NCI-H2081 treated with DMSO at 0.1 percent for 48 hours (cell line): Measurements from ENCODE around the gene RPUSD2.

Experiments used
- DNase-seq: peaks from one replicate; lab custom pipeline; 2025; lab: John Stamatoyannopoulos, UW

The RPUSD2 gene, protein sequence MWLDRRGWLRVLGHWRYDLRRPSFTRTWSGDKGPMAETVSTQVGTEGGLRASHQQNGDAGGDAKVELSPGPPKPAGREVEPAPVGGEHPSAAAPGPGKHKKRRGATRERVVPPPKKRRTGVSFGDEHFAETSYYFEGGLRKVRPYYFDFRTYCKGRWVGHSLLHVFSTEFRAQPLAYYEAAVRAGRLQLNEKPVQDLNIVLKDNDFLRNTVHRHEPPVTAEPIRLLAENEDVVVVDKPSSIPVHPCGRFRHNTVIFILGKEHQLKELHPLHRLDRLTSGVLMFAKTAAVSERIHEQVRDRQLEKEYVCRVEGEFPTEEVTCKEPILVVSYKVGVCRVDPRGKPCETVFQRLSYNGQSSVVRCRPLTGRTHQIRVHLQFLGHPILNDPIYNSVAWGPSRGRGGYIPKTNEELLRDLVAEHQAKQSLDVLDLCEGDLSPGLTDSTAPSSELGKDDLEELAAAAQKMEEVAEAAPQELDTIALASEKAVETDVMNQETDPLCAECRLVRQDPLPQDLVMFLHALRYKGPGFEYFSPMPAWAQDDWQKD

DNA sequence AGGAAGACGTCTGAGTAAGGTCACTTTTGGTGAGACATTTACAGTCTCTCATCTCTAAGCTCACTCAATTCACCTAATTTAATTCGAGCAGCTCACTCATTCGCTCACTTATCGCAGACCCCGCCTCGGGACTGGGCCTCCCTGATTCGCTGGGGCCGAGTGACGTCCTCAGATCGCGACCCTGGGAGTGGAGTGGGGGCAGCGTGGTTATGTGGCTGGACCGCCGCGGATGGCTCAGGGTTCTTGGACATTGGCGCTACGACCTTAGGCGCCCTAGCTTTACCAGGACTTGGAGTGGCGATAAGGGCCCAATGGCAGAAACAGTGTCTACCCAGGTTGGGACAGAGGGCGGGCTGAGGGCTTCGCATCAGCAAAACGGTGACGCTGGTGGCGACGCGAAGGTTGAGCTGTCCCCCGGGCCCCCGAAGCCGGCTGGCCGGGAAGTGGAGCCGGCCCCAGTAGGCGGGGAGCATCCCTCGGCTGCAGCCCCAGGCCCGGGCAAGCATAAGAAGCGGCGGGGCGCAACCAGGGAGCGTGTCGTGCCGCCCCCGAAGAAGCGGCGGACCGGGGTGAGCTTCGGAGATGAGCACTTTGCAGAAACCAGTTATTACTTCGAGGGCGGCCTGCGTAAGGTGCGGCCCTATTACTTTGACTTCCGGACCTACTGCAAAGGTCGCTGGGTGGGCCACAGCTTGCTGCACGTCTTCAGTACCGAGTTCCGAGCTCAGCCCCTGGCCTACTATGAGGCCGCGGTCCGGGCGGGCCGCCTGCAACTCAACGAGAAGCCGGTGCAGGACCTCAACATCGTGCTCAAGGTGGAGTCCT, at the start of gene RPUSD2:
Gene RPUSD2, plus strand, starts transcription at position 171 of the 825 bp plus-strand sequence. Its CDS starts 39 bp downstream, at position 210.
- DNase-seq = peak; percentile 58

DNA sequence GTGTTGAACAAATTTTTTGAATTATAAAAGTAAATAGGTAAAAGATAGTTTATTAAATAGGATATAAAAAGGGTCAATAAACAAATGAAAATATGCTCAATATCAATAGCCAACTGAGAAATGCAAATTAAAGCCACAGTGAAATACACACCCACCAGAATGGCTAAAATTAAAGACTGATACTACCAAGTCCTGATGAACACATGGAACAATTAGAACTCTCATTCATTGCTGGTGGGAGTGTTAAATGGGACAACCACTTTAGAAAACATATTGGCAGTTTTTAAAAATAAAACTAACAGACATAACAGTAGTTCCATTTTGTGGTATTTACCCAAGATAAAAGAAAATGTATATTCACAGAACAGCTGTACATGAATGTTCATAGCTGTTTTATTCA, 45.5 kb upstream of the RPUSD2 start:
- DNase-seq = no peak

DNA sequence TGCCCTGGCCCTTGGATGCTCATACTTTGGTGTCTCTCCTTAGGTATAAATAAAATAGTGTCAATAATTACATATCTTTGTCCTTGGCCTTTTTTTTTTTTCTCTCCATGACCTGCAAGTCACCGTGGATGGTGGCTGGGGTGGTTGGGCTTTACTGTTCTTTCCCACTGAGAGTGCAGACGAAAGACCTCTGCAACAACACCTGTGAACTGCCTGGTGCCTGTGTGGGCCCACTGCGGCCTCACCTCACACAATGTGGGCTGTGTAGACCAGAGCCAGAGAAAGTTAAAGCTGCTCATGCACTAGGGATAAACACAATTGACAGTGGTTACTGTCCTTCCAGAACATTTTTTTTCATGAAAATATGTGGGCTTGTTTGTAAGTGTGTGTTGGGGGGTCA, 43.2 kb upstream of the RPUSD2 start:
- DNase-seq = no peak

DNA sequence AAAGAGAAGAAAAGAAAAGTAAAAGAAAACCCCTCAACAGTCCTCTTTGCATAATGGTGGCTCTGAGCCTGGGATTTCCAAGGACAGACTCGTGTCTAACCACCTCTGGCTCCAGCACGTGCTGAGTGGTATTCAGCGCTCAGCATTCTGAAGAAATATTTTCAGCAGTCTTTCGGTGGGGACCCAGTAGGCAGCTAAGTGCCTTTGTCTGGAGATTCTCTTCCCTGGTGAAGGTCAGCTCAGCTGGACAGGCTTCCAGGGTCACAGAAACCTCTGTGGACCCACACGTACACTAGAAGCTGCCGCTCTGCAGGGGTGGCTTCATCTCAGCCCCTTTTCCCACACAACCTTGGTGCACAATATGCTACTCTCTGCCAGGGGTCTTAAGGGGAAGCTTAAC, 40.3 kb upstream of the RPUSD2 start:
- DNase-seq = no peak

DNA sequence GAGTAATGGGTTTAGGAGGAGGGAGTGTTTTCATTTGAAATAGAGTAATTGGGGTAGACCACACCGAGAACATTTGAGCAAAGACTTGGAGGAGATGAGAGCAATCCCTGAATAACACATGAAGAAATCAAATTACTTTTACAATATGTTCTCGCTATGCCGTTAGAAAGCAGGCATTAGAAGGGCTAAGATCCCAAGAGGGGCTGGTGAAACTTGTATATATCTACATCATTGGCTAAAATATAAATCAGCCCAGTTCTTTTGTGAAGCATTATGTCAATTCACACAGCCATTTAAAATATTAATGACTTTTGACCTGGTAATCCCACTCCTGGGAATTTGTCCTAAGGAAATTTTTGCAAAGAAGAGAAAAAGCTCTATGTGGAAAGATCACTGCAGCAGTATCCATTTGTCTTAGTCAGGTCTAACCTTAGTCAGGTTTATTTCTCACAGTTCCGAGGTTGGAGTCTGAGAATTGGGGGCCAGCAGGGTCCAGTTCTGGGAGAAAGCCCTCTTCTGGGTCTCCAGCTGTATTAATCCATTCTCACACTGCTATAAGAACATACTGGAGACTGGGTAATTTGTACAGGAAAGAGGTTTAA, 35.2 kb upstream of the RPUSD2 start:
- no peak for DNase-seq

DNA sequence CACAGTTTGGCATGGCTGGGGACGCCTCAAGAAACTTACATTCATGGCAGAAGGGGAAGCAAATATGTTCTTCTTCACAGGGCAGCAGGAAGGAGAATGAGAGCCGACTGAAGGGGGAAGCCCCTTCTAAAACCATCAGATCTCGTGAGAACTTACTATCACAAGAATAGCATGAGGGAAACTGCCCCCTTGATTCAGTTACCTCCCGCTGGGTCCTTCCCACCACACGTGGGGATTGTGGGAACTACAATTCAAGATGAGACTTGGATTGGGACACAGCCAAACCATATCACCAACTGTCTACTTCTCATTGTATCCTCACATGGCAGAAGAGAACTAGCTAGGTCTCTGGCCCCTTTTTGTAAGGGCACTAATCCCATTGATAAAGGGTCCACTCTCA, 34.7 kb upstream of the RPUSD2 start:
- no peak for DNase-seq

DNA sequence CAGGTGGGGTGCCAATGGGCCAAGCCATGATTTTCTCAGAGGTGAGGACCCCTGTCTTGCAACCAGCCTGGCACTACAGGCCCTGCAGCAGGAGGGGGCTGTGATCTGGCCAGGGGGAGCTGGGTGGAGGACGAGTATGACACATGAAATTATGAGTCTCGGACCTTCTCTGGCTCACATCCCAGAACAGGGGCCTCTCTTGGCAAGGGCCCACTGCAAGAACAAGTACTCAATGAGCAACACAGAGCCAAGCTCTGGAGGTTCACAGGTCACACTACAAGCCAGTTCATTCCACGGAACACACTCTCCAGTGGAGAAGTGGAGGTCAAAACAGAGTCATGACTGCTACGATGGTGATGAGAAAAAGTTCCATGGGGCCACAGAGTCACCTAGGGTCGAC, 32.6 kb upstream of the RPUSD2 start:
- no peak for DNase-seq

DNA sequence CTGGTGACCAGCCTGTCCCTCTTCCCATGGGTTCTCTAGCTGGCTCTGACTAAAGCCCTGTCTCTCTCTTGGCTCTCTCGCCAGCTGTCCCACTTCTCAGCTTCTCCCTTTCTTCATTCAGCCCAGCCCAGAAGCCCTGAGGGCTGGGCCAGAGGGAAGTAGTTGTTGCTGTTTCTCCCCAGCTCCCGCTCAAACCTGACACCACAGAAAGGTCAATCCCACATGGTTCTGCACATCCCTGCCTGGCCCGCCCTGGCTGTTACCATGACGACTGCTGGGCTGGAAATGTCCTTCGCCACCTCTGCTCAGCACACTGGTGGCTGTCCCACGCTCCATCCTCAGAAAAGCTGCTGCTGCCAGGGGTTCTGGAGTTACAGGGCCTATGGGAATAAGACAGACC, 30.1 kb upstream of the RPUSD2 start:
- no peak for DNase-seq

DNA sequence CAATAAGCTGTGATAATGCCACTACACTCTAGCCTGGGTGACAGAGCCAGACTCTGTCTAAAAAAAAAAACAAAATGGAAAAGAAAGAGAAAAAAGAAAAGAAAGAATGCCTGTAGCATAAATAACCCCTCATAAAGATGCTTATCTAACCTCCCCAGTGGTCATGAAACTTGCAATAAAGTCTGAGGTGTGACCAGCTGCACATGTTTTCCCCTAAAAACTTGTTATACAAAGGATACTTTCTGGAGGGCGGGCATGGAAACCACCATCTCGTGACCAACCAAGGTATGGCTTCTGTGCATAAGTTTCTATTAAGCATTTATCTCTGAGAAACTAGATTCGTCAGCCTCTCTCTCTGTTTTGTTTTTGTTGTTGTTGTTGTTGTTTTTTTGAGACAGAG, 26.0 kb upstream of the RPUSD2 start:
- no peak for DNase-seq

DNA sequence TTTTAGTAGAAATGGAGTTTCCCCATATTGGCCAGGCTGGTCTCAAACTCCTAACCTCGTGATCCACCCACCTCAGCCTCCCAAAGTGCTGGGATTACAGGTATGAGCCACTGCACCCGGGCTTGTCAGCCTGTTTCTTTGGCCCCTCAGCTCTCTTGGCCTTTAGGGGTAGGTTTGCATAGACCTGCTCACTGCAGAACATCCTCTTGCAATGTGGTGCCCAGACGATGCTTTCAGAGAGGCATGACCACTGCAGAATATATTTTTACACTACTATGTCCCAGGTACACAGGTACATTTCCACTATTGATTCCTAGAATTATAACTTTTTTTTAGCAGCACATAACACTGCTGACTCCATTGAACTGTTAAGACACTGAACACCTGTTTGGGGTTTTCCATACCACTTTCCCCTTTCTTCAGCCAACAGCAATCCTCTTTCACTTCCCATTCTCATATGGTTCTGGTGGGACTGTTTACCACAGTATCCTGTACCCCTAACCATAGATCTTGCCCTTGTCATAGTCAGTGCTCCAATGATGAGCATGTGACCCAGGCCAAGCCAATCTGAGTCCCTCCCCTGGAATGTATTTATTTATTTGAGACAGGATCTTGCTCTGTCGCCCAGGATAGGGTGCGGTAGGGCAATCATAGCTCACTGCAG, 25.3 kb upstream of the RPUSD2 start:
- no peak for DNase-seq

DNA sequence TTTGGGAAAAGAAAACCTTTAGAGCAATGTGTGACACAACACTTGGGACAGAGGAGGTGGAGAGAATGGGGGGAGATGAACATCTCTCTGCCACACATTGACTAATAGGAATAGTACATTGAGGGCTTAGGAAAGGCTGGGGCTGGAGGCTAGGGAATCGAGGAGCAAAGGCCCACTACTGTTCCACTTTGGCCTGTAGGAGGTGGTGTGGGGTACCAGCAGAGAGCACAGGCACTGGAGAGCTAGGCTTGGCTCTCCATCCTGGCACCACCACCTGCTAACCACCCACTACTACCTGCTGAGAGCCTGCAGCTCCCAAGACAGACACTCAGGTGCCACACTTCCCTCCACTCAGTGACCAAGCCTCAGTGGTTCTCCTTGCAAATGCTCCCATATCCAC, 23.6 kb upstream of the RPUSD2 start:
- no peak for DNase-seq

DNA sequence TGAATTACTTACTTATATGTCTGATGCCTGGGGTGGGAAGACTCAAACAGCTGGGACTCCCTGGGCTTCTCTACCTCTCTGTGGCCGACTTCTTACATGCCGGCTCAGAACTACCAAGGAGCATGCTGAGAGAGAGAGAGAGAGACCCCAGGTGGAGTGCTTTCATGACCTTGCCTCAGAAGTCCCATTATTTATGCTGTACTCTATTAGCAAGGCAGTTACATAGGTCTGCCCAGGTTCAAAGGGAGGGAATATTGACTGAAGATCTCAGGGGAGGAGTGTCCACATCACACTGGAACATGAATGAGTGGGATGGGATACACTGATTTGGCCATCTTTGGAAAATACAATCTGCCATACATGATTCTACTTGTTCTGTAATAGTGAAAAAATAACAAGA, 20.5 kb upstream of the RPUSD2 start:
- DNase-seq = no peak

DNA sequence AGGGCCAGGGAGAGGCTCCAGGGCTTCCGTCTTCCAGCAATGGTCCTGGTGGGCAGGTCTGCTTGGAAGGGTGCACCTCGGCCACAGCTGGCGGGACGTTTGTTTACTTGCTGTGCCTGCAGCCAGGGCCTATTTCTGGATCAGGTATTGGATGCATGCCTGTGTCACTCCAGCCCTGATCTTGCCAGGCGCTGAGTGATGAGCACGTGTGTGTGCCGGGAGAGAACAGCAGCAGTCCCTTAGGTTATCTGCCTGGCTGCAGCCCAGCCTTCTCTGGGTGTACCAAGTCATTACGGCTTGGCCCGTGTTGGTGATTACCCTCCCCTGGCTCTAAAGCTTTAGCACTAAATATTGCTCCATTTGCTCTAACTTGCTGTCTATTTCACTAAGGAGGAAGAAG, 19.2 kb upstream of the RPUSD2 start:
- DNase-seq = no peak

DNA sequence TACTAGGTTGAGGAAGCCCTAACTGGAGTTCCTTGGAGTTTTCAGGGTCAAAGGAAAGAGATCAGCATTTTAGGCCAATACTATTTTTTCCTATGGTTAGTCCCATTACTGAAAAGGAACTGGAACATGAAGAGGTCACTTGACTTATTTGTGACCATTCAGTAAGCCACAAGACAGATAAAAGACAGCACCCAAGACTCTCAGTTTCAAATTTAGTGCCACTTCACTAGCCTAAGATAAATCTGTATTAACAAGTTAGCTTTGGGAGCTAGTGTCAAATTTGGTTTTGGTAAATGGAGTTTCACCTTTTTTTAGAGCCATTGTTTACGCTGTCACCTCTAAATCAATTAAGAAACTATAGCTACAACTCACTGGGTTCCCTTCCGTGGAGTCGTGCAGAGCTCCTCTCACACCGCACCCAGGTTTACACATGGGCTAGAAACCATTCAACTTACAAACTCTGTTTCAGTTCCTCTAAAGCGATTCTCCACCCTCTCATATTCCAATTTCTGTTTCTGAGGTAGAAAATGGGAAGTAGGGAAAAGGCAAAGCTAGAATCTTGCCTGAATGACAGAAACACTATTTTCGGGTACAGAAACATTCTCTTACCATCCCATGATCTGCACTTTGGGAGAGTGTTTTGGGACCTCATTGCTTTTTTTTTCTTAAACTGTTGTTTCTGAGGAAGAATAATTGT, 18.6 kb upstream of the RPUSD2 start:
- no peak for DNase-seq

DNA sequence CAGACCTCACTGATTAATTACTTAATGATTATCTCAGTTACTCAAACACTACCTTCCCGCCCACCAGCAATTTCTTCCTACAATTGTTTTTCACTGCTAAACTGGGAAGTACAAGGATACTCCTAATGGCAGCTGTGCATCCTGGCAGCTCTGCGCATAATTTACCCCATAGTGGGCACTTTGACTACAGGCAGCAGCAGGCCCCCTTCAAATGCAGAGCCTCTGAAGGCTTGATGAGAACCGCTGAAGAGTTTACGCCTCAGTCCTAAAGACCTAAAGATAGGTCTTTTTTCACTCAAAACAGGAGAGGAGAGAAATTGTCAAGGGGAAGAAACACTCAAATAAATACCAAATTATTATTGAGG, 15.0 kb upstream of the RPUSD2 start:
- no peak for DNase-seq

DNA sequence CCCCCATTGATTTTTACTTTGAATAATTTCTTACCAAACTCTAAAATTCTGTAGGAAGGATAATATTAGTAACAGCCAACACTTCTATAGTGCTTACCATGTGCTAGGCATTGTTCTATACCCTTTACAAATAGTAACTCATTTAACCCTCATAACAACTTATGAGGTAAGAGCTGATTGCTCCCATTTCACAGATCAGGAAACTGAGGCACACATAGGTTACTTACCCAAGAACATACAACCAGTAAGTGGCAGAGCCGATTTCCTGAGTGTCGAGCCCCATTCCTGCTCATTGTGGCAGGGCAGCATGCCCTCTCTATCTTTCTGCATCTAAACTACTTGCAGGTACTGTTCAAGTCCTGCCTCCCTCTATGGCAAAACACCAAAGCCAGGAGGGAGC, 13.2 kb upstream of the RPUSD2 start:
- no peak for DNase-seq

DNA sequence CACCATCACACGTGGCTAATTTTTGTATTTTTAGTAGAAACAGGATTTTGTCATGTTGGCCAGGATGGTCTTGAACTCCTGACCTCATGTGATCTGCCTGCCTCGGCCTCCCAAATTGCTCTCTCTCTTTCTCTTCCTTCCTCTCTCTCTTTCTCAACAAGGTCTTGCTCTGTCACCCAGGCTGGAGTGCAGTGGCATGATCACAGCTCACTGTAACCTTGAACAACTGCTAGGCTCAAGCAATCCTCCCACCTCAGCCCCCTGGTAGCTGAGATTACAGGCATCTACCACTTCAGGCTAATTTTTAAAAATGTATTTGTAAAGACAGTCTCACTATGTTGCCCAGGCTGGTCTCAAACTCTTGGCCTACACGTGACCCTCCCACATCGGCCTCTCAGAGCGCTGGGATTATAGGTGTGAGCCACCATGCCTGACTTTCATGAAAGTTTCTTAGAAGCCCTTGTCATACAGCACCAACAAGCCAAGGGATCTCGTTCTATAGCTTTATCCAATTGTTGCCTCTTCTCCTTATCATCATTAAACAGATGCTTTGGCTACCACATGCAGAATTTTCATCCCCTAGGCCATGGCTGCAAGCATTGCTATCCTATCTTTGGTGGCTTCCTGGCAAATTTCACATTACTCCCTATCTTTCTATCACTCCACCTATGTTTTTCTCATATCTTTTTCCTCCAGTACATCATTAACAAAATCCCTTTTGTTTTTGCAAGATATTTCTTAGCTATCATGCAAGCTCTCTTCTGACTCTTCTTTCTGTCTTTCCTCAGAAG, 10.0 kb upstream of the RPUSD2 start:
- DNase-seq = no peak

DNA sequence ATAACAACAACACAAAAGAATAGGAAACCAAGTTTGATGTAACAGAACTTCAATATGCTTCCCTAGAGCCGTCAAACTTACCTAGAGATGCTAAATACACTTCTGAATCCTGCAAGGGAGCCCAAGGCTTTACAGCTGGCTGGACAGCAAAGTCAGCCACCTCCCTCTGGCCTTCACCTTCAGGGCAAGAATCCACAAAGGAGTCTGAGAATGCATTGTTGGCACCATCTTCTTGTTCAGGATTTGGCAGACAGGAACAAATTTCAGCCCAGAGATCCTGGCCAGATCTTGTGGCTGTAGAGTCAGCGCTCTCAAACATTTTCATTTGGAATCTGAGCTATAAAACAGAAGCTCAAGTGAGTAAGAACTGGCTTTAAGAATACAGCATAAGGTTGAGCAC, 6.4 kb upstream of the RPUSD2 start:
- DNase-seq = no peak

DNA sequence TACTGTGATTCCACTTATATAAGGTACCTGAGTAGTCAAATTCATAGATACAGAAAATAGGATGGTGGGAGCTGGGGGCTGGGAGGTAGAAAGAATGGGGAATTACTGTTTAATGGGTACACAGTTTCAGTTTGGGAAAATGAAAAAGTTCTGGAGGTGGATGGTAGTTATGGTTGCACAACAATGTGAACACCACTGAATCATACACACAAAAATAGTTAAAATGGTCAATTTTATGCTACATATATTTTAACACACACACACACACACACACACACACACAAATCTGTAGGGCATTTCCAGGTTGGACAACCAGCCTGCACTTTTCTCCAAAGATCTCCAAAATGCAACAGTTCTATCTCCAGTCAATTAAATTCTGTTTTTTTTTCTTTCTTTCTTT, 5.7 kb upstream of the RPUSD2 start:
- DNase-seq = no peak

DNA sequence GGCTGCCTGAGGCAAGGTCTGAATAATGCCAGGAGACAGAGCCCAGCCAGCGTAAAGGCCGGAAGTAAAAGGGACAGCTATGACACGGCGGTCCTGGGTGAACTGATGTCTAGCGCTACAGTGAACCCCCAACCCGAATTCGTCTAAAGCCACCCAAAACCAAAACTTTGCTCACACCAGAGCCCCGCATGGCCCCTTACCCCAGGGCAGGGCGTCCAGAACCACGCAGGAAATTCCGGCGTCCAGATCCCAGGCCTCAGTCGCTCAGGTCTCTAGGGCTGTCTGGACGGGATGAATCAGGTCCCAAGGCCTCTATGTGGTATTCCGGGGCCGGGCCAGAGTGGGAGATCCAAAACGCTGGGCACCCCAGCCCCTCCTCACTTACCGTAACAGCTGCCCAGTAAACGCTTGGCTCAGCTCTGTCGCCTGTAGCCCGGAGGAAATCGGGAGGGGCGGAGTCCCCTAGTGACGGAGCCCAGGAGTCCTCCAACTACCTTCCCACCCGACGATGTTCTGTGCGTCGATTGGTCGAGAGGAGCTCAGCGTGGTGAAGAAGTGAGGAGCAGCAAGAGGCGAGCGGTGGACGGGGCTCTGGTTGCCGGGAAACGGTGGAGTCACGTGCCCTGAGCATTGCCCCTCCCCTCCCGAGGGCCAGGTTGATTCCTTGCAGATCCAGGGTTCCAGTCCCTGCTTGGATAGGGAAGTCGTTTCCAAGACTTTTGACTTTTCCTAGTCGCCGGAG, 4.3 kb upstream of the RPUSD2 start, which contains the start of gene CCDC32:
Gene CCDC32, minus strand, starts transcription at position 452 of the 742 bp plus-strand sequence. CDS start 2,027 bp downstream, outside the sequence.
- peak; percentile 96 for DNase-seq
